BLaER1 treated with 17β-estradiol and CSF1 and Interleukin-3, amounts not matched to agents 10 nM and 100 nM (cell line): ENCODE measurements around the gene STK39.

Source experiments
- H3K27ac ChIP-seq, 11 experiments: shearing (Covaris generic); formaldehyde crosslinking; 2 replicates each; pipeline ENCODE4 v1.8.1; 2022
- H3K27me3 ChIP-seq, 11 experiments: shearing (Covaris generic); formaldehyde crosslinking; 2 replicates each; pipeline ENCODE4 v1.8.1; 2022
- H3K36me3 ChIP-seq, 11 experiments: shearing (Covaris generic); formaldehyde crosslinking; 2 replicates each; pipeline ENCODE4 v1.8.1; 2022
- H3K4me1 ChIP-seq, 10 experiments: shearing (Covaris generic); formaldehyde crosslinking; 2 replicates each; pipeline ENCODE4 v1.8.1; 2022
- H3K4me2 ChIP-seq, 11 experiments: shearing (Covaris generic); formaldehyde crosslinking; 2 replicates each; pipeline ENCODE4 v1.8.1; 2022
- H3K4me3 ChIP-seq, 10 experiments: shearing (Covaris generic); formaldehyde crosslinking; 2 replicates each; pipeline ENCODE4 v1.8.1; 2022
- H3K9ac ChIP-seq, 11 experiments: shearing (Covaris generic); formaldehyde crosslinking; 2 replicates each; pipeline ENCODE4 v1.8.1; 2022
- H3K9me3 ChIP-seq, 11 experiments: shearing (Covaris generic); formaldehyde crosslinking; replicated peaks in 1 of 11; 2 replicates each; pipeline ENCODE4 v1.8.1; 2022
- H4K20me1 ChIP-seq, 11 experiments: shearing (Covaris generic); formaldehyde crosslinking; 2 replicates each; pipeline ENCODE4 v1.8.1; 2022
- Cebpa-rat ChIP-seq, 11 experiments: shearing (Covaris generic); IDR thresholded peaks; 2 replicates each; pipeline ENCODE4 v1.8.1; 2022

STK39 gene

GRCh38 chr2:167939514-167940345 lies 307.7 kb downstream of the STK39 start:
- Histone ChIP-seq H3K9me3 (peaks cover 0 to 8% (median 4%) of the 10 kb centered on the region in 11 experiments; a peak in 6 of 22 replicates), H3K27ac (no peak overlapping the region), H3K4me1 (0 out of 20 replicates have a peak, but pooled peaks cover 0 to 4% (median 0%) of the 10 kb centered on the region in 10 experiments), H3K4me3 (no peak overlapping the region), H3K36me3 (no peaks in the 10 kb centered on the region), H4K20me1 (no peaks in the 10 kb centered on the region), H3K27me3 (no peaks in the 10 kb centered on the region), H3K4me2 (no peak overlapping the region), H3K9ac (no peak overlapping the region)
- TF ChIP-seq Cebpa-rat (IDR thresholded peaks at IDR 0.05): no peak

DNA sequence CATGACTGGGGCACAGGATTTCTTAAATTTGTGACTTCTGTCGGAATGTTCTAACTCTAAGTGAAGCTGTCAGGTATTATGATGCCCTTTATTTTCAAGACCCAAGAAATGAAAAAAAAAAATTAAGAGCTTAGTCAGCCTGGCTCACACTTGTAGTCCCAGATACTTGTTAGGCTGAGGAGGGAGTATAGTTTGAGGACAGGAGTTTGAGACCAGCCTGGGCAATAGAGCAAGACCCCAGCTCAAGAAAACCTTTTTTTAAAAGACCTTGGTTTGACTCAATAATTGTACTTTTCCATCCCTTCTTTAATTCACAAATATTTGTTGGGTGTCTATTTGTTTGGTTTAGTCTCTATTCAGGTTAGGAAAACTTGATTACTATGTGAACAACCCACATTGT lies 310.0 kb downstream of the STK39 start:
- TF ChIP-seq Cebpa-rat (IDR thresholded peaks at IDR 0.05): no peak
- H3K36me3 ChIP-seq: no peaks in the 10 kb centered on the region
- peaks cover 0 to 10% (median 5%) of the 10 kb centered on the region in 11 experiments; a peak in 7 of 22 replicates for H3K9me3 ChIP-seq
- H4K20me1 ChIP-seq: no peaks in the 10 kb centered on the region
- H3K4me3 ChIP-seq: no peak overlapping the region
- H3K4me2 ChIP-seq: no peak overlapping the region
- H3K9ac ChIP-seq: no peak overlapping the region
- H3K4me1 ChIP-seq: 0 out of 20 replicates have a peak, but pooled peaks cover 0 to 4% (median 0%) of the 10 kb centered on the region in 10 experiments
- H3K27me3 ChIP-seq: no peaks in the 10 kb centered on the region
- no peak overlapping the region for H3K27ac ChIP-seq

GRCh38 chr2:167935803-167936110 lies 311.6 kb downstream of the STK39 start:
- H3K9ac ChIP-seq: no peak overlapping the region
- peaks cover 0 to 10% (median 5%) of the 10 kb centered on the region in 11 experiments; a peak in 7 of 22 replicates for H3K9me3 ChIP-seq
- H3K4me3 ChIP-seq: no peak overlapping the region
- H3K27ac ChIP-seq: no peak overlapping the region
- H3K4me2 ChIP-seq: no peak overlapping the region
- H3K36me3 ChIP-seq: no peaks in the 10 kb centered on the region
- no peaks in the 10 kb centered on the region for H4K20me1 ChIP-seq
- H3K27me3 ChIP-seq: no peaks in the 10 kb centered on the region
- no peak for TF ChIP-seq Cebpa-rat (IDR thresholded peaks at IDR 0.05)
- 0 out of 20 replicates have a peak, but pooled peaks cover 0 to 4% (median 0%) of the 10 kb centered on the region in 10 experiments for H3K4me1 ChIP-seq

DNA sequence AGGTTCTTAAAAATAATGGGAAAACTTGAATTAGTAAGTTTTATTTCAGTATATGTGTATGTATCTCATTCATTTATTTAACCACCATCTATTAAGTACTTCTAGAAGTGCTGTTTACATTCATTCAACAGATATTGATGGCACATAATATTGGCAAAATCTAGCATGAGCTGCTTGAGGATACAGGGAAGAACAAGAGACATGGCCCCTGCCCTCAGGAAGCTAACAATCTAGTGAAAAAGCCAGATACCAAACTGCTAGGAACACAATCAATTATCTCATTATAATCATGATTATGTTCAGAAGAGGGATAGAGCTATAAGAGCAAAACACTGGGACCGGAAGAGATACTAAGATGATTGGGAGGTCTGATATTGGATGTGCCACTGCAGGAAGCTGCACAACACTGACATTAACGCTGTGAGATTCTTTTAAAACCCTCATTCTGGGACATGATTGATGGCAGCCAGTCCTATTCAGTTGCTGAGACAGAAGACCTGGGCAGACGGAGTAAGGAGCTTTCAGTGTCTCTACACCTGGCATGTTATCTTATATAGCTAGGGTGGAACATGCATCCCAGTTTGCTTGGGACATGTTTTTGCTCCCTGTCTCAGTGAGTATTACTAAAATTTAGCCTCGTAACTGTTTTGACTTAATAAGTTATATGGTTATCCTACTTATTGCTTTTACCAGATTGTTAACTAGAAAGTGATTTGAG lies 314.1 kb downstream of the STK39 start:
- H3K4me3 ChIP-seq: no peak overlapping the region
- H3K36me3 ChIP-seq: no peaks in the 10 kb centered on the region
- H3K4me1 ChIP-seq: no peaks in the 10 kb centered on the region
- no peak overlapping the region for H3K4me2 ChIP-seq
- H4K20me1 ChIP-seq: no peaks in the 10 kb centered on the region
- H3K27me3 ChIP-seq: no peaks in the 10 kb centered on the region
- no peak for TF ChIP-seq Cebpa-rat (IDR thresholded peaks at IDR 0.05)
- H3K27ac ChIP-seq: no peak overlapping the region
- peaks cover 0 to 10% (median 5%) of the 10 kb centered on the region in 11 experiments; a peak in 7 of 22 replicates for H3K9me3 ChIP-seq
- no peak overlapping the region for H3K9ac ChIP-seq

DNA sequence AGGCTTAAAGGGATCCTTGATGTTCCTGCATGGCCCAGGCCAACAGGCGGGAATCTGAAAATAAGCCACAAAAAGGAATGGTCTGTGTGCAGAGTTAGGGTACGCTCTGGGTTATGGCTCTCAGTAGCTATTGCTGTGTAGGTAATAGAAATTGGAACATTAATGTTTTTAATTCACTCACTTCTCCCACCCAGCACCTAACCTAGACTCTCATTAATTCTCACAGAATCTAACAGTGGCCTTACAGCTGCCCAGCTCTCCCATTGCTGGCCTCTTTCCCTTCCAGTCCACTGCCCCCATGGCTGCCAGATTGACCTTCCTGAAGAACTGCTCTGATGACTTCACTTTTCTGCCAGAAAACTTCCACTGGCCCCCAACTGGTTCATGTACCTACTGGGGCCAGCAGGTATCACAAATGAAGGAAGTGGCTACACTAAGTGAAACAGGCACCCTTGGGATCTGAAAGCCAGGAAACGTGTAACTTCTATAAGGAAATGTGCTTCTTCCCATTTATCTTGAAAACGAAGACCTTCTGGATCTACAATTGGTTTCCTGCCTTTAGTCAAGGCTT lies 315.2 kb downstream of the STK39 start:
- H3K4me1 ChIP-seq: no peaks in the 10 kb centered on the region
- H4K20me1 ChIP-seq: no peaks in the 10 kb centered on the region
- no peak overlapping the region for H3K9ac ChIP-seq
- no peaks in the 10 kb centered on the region for H3K27me3 ChIP-seq
- H3K4me2 ChIP-seq: no peak overlapping the region
- peaks cover 0 to 10% (median 5%) of the 10 kb centered on the region in 11 experiments; a peak in 7 of 22 replicates for H3K9me3 ChIP-seq
- no peaks in the 10 kb centered on the region for H3K36me3 ChIP-seq
- no peak overlapping the region for H3K4me3 ChIP-seq
- no peak for TF ChIP-seq Cebpa-rat (IDR thresholded peaks at IDR 0.05)
- H3K27ac ChIP-seq: no peak overlapping the region

DNA sequence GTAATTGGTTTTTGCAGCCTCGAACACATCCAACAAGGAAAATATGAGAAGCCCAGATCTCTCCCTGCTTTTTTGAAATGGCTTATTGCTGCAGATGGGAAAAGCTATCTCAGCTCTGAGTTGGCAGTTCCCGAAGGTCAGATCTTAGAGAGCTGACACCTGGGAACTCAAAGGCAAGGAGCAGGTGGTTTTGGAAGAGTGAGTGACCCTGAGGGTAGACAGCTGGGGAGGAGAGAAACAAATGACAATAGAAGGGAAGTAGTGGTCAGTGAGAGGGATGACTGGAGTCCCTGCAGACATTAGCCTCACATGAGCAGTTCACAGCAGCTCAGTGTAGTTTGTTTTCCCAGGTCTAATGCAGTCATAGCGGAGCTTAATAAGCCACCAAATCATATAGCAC lies 317.9 kb downstream of the STK39 start:
- Histone ChIP-seq H3K27ac (no peak overlapping the region), H3K36me3 (no peaks in the 10 kb centered on the region), H3K9ac (no peak overlapping the region), H3K4me3 (no peak overlapping the region), H3K4me1 (no peaks in the 10 kb centered on the region), H4K20me1 (no peaks in the 10 kb centered on the region), H3K9me3 (peaks cover 0 to 5% (median 0%) of the 10 kb centered on the region in 11 experiments; a peak in 1 of 22 replicates), H3K4me2 (no peak overlapping the region), H3K27me3 (no peaks in the 10 kb centered on the region)
- no peak for TF ChIP-seq Cebpa-rat (IDR thresholded peaks at IDR 0.05)

DNA sequence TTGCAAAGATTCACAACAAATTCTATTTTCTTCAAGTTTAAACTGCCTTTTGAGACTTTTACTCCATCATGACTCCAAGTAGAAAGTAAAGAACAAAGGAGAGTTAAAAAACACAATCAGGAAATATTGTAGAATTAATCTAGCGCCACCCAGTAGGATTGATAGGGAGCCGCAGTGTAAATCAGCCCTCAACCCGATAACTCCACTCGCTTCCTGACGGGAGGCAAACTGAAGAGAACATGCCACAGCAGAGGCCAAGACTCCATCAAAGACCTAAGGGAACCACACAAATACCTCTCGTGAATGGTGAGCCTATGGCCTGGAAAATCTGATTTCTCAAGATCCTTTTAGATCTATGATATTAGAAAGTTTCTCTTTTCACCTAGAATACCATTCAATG lies 319.0 kb downstream of the STK39 start:
- Histone ChIP-seq H3K9ac (no peak overlapping the region), H3K4me2 (no peak overlapping the region), H3K4me1 (no peaks in the 10 kb centered on the region), H4K20me1 (no peaks in the 10 kb centered on the region), H3K9me3 (no peaks in the 10 kb centered on the region), H3K27ac (no peak overlapping the region), H3K27me3 (no peaks in the 10 kb centered on the region), H3K36me3 (no peaks in the 10 kb centered on the region), H3K4me3 (no peak overlapping the region)
- no peak for TF ChIP-seq Cebpa-rat (IDR thresholded peaks at IDR 0.05)

DNA sequence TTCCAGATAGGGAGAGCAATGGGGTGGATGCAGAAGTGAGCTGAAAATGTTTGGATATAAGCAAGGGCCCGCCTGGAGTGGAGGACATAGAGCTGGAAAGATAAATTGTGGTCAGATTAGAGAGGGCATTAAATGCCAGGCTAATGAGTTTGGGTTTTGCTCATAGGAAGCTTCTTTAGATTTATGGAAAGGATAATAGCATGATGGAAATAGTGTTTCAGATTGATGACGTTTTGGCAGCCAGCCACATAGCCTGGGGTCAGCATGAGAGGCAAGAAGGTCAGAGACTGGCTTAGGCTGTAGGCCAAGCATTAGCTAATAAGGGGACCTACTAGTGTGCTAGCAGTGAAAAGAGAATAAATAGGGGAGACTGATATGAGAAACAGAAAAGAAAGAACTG lies 321.6 kb downstream of the STK39 start:
- H3K4me2 ChIP-seq: no peak overlapping the region
- TF ChIP-seq Cebpa-rat (IDR thresholded peaks at IDR 0.05): no peak
- H3K27ac ChIP-seq: no peak overlapping the region
- no peak overlapping the region for H3K4me3 ChIP-seq
- H3K27me3 ChIP-seq: no peaks in the 10 kb centered on the region
- no peaks in the 10 kb centered on the region for H3K9me3 ChIP-seq
- no peaks in the 10 kb centered on the region for H3K4me1 ChIP-seq
- H3K36me3 ChIP-seq: no peaks in the 10 kb centered on the region
- no peaks in the 10 kb centered on the region for H4K20me1 ChIP-seq
- H3K9ac ChIP-seq: no peak overlapping the region

DNA sequence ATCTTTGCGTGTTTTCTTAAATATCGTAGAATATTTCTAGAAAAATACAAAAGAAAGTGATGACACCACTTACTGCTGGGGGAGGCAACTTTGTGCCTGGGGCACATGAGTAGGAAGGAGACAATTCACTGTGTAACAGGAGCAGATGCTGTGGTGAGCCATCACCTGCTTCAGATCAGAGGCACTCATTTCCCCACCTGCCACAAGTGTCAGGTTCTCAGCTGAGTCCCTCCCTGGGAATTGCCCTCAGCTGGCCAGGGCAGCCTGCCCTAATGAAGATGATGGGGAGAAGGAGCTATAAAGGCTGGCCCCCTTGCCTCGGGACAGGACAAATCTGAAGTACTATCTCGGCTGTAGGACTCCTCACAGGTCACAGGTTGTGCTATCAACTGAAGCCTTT lies 322.8 kb downstream of the STK39 start:
- H3K4me3 ChIP-seq: no peak overlapping the region
- no peaks in the 10 kb centered on the region for H4K20me1 ChIP-seq
- no peak overlapping the region for H3K9ac ChIP-seq
- no peaks in the 10 kb centered on the region for H3K27me3 ChIP-seq
- no peaks in the 10 kb centered on the region for H3K36me3 ChIP-seq
- no peak overlapping the region for H3K27ac ChIP-seq
- no peaks in the 10 kb centered on the region for H3K9me3 ChIP-seq
- TF ChIP-seq Cebpa-rat (IDR thresholded peaks at IDR 0.05): no peak
- H3K4me1 ChIP-seq: no peaks in the 10 kb centered on the region
- H3K4me2 ChIP-seq: no peak overlapping the region
